ENCODE results near the gene PHACTR1.

Gene PHACTR1

GRCh38 chr6:13166916-13167315, 450.3 kb downstream of the PHACTR1 start:
- no peak for DNase-seq

- DNase-seq = no peak
Observed at GRCh38 chr6:13172291-13172690, 455.7 kb downstream of the PHACTR1 start.

GRCh38 chr6:13175087-13175486, 458.5 kb downstream of the PHACTR1 start:
- DNase-seq = no peak

- no peak for DNase-seq
Observed at GRCh38 chr6:13175759-13176158, 459.2 kb downstream of the PHACTR1 start.

- DNase-seq = no peak
Observed at GRCh38 chr6:13177664-13178063, 461.1 kb downstream of the PHACTR1 start.

GRCh38 chr6:13178107-13178506, 461.5 kb downstream of the PHACTR1 start:
- DNase-seq = no peak

GRCh38 chr6:13180538-13180937, 464.0 kb downstream of the PHACTR1 start:
- DNase-seq = no peak

GRCh38 chr6:13181393-13181792, 464.8 kb downstream of the PHACTR1 start:
- DNase-seq = no peak

- no peak for DNase-seq
Observed at GRCh38 chr6:13183415-13184088, 467.0 kb downstream of the PHACTR1 start.

GRCh38 chr6:13184089-13184468, 467.5 kb downstream of the PHACTR1 start:
- DNase-seq = no peak

- no peak for DNase-seq
Observed at GRCh38 chr6:13184547-13184946, 468.0 kb downstream of the PHACTR1 start.

GRCh38 chr6:13186861-13187260, 470.3 kb downstream of the PHACTR1 start:
- no peak for DNase-seq

- no peak for DNase-seq
Observed at GRCh38 chr6:13187692-13188091, 471.1 kb downstream of the PHACTR1 start.

- DNase-seq = no peak
Observed at GRCh38 chr6:13188306-13188705, 471.7 kb downstream of the PHACTR1 start.

GRCh38 chr6:13189710-13190109, 473.1 kb downstream of the PHACTR1 start:
- DNase-seq = no peak

GRCh38 chr6:13190376-13190775, 473.8 kb downstream of the PHACTR1 start:
- no peak for DNase-seq

GRCh38 chr6:13191461-13191860, 474.9 kb downstream of the PHACTR1 start:
- no peak for DNase-seq

- peak; percentile 81 for DNase-seq
Observed at GRCh38 chr6:13194852-13195251, 478.3 kb downstream of the PHACTR1 start.

- no peak for DNase-seq
Observed at GRCh38 chr6:13195803-13196202, 479.2 kb downstream of the PHACTR1 start.

- DNase-seq = no peak
Observed at GRCh38 chr6:13198168-13198567, 481.6 kb downstream of the PHACTR1 start.

- DNase-seq = no peak
Observed at GRCh38 chr6:13201336-13201735, 484.8 kb downstream of the PHACTR1 start.

GRCh38 chr6:13203145-13203544, 486.6 kb downstream of the PHACTR1 start:
- DNase-seq = no peak

- DNase-seq = no peak
Observed at GRCh38 chr6:13205106-13205505, 488.5 kb downstream of the PHACTR1 start.

GRCh38 chr6:13212096-13212495, 495.5 kb downstream of the PHACTR1 start:
- DNase-seq = no peak

- no peak for DNase-seq
Observed at GRCh38 chr6:13212538-13212937, 496.0 kb downstream of the PHACTR1 start.

Measured in hematopoietic multipotent progenitor cell treated with erythropoietin and hydrocortisone succinate and interleukin-3 and kit ligand, for 8 days (in vitro differentiated cells).